ENCODE results near the gene CRTC1.
A peak's percentile ranks its signal among the peaks of the same experiment; 100 is the strongest.
"Not testable (repeated sequence)": the region's sequence is repeated elsewhere in the genome, so short reads cannot be mapped to it uniquely, and the experiment has no call there.

Gene CRTC1

DNA sequence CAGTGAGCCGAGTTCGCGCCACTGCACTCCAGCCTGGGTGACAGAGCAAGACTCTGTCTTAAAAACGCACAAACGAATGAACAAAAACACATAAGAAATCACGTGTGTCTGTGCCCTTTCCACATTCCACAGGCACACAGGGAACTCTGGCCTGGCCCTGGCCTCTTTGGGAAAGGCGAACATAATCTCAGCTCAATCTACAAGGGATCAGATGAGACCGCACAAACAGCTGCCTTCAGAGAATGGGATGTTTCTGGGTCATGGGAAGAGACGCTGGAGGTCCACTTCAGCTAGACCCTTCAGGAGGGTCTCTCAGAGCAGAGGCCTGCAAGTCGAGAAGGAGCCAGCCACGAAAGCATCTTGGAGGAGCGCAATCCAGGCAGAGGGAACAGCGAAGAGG lies 6.3 kb upstream of the CRTC1 start:
- Mint-ChIP-seq H3K4me1 (no peaks in the 10 kb centered on the region), H3K27me3 (no peaks in the 10 kb centered on the region), H3K36me3 (ENCODE audit: insufficient read depth) (no peaks in the 10 kb centered on the region), H3K9me3 (no peaks in the 10 kb centered on the region), H3K4me3 (no peak overlapping the region), H3K27ac (ENCODE audit: low read depth) (no peak overlapping the region)
- ATAC-seq (replicated peaks; ENCODE audit: extremely low read depth, poor library complexity, severe bottlenecking), result no peak
- no peak for DNase-seq (ENCODE audit: low spot score in 2 of 2)

DNA sequence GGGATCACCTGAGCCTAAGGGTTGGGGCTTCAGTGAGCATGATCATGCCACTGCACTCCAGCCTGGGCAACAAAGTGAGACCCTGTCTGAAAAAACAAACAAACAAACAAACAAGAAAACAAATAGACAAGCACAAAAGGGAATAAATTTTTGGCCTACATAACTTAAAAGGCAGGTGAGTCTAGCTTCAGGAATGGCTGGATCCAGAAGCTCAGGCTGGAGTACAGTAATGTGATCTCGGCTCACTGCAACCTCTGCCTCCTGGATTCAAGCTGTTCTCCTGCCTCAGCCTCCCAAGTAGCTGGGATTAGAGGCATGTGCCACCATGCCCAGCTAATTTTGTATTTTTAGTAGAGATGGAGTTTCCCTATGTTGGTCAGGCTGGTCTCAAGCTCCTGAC lies 3.3 kb upstream of the CRTC1 start:
- H3K9me3 Mint-ChIP-seq; ATAC-seq (replicated peaks; ENCODE audit: extremely low read depth, poor library complexity, severe bottlenecking); H3K4me3 Mint-ChIP-seq; DNase-seq (ENCODE audit: low spot score in 2 of 2); H3K27ac Mint-ChIP-seq (ENCODE audit: low read depth); H3K27me3 Mint-ChIP-seq: not testable (repeated sequence)
- peaks cover 11% of the 10 kb centered on the region for H3K4me1 Mint-ChIP-seq
- peaks cover 11% of the 10 kb centered on the region for H3K36me3 Mint-ChIP-seq (ENCODE audit: insufficient read depth)

DNA sequence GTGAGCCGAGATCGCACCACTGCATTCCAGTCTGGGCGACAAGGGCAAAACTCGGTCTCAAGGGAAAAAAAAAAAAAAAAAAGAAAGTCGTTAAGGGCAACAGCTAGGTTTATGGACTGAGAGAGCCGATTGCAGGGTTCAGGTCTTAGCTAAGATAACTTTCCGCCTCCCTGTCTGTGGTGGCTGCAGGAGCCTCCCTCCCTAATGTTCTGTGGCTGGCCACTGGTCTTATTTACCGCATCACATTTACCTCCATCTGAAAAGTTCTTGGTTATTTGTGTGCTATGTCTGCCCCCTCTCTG lies 722 bp upstream of the CRTC1 start:
- H3K27ac Mint-ChIP-seq (ENCODE audit: low read depth), result peak overlapping the region; percentile 68
- H3K4me3 Mint-ChIP-seq, result peak overlapping the region; percentile 81
- no peaks in the 10 kb centered on the region for H3K9me3 Mint-ChIP-seq
- H3K27me3 Mint-ChIP-seq, result no peaks in the 10 kb centered on the region
- DNase-seq (ENCODE audit: low spot score in 2 of 2) (no peak), ATAC-seq (replicated peaks; ENCODE audit: extremely low read depth, poor library complexity, severe bottlenecking) (no peak)
- peaks cover 19% of the 10 kb centered on the region for H3K4me1 Mint-ChIP-seq
- H3K36me3 Mint-ChIP-seq (ENCODE audit: insufficient read depth), result peaks cover 11% of the 10 kb centered on the region

DNA sequence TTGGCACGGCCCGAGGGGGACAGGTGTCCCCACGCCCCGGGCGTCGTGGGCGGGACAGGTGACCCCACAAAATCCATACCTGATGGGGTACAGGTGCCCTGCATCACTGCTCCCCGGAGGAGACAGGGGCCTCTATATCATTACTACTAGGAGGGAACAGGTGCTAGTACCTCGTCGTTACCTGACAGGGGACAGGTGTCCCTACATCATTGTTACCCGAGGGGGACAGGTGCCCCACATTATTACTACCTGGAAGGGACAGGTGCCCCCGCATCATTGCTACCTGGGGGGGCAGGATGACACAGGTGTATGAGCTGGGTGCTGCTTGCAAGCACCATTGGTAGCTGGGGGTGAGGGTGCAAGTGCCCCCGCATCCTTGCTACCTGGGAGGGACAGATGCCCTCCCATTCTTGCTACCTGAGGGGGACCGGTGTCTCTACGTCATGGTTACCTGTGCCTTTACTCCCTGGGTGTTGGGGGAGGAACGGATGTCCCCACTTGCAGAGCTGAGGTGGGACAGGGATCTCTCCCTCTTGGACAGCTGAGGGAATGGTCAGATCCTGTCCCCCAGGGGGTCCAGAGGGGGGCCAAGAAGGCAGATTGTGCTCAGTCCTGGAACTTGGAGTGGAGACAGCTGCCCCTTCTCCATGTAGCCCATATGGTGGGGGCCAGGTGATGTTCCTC lies 620 bp downstream of the CRTC1 start:
- ATAC-seq (replicated peaks; ENCODE audit: extremely low read depth, poor library complexity, severe bottlenecking), result peak; percentile 44
- H3K9me3 Mint-ChIP-seq, result no peaks in the 10 kb centered on the region
- peaks cover 24% of the 10 kb centered on the region for H3K4me1 Mint-ChIP-seq
- peak overlapping the region; percentile 68 for H3K27ac Mint-ChIP-seq (ENCODE audit: low read depth)
- peaks cover 11% of the 10 kb centered on the region for H3K36me3 Mint-ChIP-seq (ENCODE audit: insufficient read depth)
- no peaks in the 10 kb centered on the region for H3K27me3 Mint-ChIP-seq
- peak overlapping the region; percentile 81 for H3K4me3 Mint-ChIP-seq
- no peak for DNase-seq (ENCODE audit: low spot score in 2 of 2)

DNA sequence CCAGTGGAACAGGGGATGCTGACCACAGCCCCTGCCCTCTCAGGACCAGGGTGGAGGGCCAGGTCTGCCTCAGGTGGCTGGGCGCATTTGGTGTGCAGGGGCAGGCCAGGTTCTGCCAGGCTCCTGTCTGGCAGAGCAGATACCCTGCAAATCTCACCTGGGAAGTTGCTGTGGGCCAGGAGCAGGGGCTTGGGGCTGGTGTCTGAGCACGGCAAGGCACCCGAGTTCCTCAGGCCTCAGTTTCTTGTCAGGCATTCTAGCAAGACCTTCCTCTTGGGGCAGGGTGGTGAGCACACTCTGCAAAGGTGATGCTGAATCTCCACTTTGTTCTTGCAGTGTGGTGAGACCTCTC lies 1.1 kb downstream of the CRTC1 start:
- no peaks in the 10 kb centered on the region for H3K9me3 Mint-ChIP-seq
- peak overlapping the region; percentile 81 for H3K4me3 Mint-ChIP-seq
- ATAC-seq (replicated peaks; ENCODE audit: extremely low read depth, poor library complexity, severe bottlenecking) (no peak), DNase-seq (ENCODE audit: low spot score in 2 of 2) (no peak)
- no peaks in the 10 kb centered on the region for H3K27me3 Mint-ChIP-seq
- no peak overlapping the region for H3K27ac Mint-ChIP-seq (ENCODE audit: low read depth)
- peaks cover 11% of the 10 kb centered on the region for H3K36me3 Mint-ChIP-seq (ENCODE audit: insufficient read depth)
- peaks cover 26% of the 10 kb centered on the region for H3K4me1 Mint-ChIP-seq

DNA sequence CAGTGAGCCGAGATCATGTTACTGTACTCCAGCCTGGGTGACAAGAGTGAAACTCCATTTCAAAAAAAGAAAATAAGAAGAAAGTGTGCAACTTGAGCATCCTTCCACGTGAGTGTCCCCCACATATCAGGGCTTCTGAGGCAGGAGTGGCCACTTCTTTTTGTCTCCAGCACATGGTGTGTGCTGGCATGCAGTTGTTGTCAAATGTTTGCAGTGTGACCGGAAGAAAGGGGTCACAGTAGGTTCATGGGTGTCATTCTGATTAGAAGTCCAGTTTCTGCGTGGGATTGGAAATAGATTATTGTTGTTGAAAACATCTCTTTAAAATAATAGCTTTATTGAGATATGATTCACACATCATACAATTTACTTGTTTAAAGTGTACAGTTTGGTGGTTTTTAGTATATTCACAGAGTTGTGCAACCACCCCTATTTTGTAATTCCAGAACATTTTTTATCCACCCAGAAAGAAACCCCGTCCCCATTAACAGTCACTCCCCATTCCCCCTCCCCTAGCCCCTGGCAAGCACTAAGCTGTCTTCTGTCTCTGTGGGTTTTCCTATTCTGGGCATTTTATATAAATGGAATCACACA lies 2.2 kb downstream of the CRTC1 start:
- ATAC-seq (replicated peaks; ENCODE audit: extremely low read depth, poor library complexity, severe bottlenecking) (no peak), DNase-seq (ENCODE audit: low spot score in 2 of 2) (no peak)
- H3K27me3 Mint-ChIP-seq, result no peaks in the 10 kb centered on the region
- H3K36me3 Mint-ChIP-seq (ENCODE audit: insufficient read depth), result peaks cover 11% of the 10 kb centered on the region
- no peaks in the 10 kb centered on the region for H3K9me3 Mint-ChIP-seq
- H3K27ac Mint-ChIP-seq (ENCODE audit: low read depth), result no peak overlapping the region
- no peak overlapping the region for H3K4me3 Mint-ChIP-seq
- H3K4me1 Mint-ChIP-seq, result peaks cover 30% of the 10 kb centered on the region

DNA sequence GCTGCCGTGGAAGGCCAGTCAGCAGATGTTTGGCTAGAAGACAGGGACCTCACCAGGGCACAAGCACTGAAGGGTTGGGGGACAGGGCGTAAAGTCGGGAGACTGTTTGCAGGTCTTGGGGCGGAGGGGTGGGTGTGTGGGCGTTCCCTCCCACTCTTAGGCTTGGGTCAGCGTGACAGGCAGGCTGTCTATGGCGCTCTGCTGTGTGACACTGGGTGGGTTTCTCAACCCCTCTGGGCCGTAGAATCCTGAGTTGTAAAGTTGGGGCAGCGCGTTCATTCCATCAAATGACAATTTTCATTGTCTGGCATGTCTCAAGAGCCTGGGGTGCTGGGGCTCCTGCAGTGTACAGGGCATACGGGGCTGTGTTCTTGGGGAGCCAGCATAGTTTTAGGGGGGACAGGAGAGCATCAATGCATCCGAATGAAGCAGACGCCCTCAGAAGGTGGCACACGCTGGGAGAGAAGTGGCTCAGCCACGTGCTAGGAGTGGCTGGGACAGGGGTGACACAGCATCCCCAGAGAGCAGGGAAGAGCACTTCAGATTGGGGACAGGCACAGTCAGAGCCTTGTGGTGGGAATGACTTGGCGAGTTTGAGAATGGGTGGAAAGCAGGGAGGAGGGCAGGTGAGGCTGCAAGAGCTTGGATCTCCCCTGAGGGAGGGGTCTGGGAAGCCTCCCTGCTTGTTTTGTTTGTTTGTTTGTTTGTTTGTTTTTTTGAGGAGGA lies 4.4 kb downstream of the CRTC1 start:
- ATAC-seq (replicated peaks; ENCODE audit: extremely low read depth, poor library complexity, severe bottlenecking) (no peak), DNase-seq (ENCODE audit: low spot score in 2 of 2) (no peak)
- H3K4me3 Mint-ChIP-seq, result no peak overlapping the region
- H3K4me1 Mint-ChIP-seq, result peaks cover 26% of the 10 kb centered on the region
- peaks cover 8% of the 10 kb centered on the region for H3K36me3 Mint-ChIP-seq (ENCODE audit: insufficient read depth)
- H3K27ac Mint-ChIP-seq (ENCODE audit: low read depth), result no peak overlapping the region
- H3K27me3 Mint-ChIP-seq, result no peaks in the 10 kb centered on the region
- H3K9me3 Mint-ChIP-seq, result no peaks in the 10 kb centered on the region

DNA sequence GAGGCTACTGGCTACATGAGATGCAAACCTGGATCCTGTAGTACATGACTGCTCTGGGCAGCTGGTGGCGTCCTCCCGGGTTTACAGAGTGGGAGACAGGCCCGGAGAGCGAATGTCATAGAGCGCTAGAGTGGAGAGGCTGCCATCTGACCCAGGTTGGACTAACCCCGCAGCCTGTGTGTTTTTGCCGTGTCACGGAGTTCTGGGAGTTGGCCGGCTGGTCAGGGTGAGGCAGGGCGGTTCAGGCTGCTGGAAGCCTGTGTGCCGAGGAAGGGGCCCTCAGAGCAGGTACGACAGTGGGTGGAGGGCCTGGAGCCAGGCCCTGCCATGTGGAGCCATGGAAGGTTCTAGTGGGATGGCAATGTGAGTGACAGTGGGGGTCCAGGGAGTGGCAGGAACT lies 12.5 kb downstream of the CRTC1 start:
- peaks cover 10% of the 10 kb centered on the region for H3K36me3 Mint-ChIP-seq (ENCODE audit: insufficient read depth)
- H3K4me1 Mint-ChIP-seq, result peaks cover 28% of the 10 kb centered on the region
- no peak for ATAC-seq (replicated peaks; ENCODE audit: extremely low read depth, poor library complexity, severe bottlenecking)
- no peak overlapping the region for H3K4me3 Mint-ChIP-seq
- no peaks in the 10 kb centered on the region for H3K27me3 Mint-ChIP-seq
- no peaks in the 10 kb centered on the region for H3K9me3 Mint-ChIP-seq
- DNase-seq (ENCODE audit: low spot score in 2 of 2), result no peak
- H3K27ac Mint-ChIP-seq (ENCODE audit: low read depth), result peak overlapping the region; percentile 83

DNA sequence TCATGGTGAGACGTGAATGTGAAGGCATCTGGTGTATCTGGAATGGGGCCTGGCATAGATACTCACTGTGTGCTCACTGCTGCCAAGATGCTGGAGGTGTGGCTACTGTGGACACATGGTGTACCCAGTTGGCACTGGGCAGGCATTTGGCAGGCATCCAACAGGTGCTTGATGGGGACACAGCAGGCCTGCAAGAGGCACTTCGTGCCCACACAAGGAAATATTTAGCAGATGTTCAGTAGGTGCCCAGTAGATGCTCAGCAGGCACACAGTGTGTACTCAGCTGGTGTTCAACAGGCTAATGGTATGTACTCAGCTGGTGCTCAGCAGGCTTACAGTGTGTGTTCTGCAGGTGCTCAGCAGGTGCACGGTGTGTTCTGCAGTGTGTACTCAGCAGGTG lies 14.2 kb downstream of the CRTC1 start:
- Mint-ChIP-seq H3K36me3 (ENCODE audit: insufficient read depth) (peaks cover 10% of the 10 kb centered on the region), H3K9me3 (no peaks in the 10 kb centered on the region), H3K4me1 (peaks cover 33% of the 10 kb centered on the region), H3K27me3 (no peaks in the 10 kb centered on the region), H3K4me3 (no peak overlapping the region), H3K27ac (ENCODE audit: low read depth) (no peak overlapping the region)
- DNase-seq (ENCODE audit: low spot score in 2 of 2) (no peak), ATAC-seq (replicated peaks; ENCODE audit: extremely low read depth, poor library complexity, severe bottlenecking) (no peak)

DNA sequence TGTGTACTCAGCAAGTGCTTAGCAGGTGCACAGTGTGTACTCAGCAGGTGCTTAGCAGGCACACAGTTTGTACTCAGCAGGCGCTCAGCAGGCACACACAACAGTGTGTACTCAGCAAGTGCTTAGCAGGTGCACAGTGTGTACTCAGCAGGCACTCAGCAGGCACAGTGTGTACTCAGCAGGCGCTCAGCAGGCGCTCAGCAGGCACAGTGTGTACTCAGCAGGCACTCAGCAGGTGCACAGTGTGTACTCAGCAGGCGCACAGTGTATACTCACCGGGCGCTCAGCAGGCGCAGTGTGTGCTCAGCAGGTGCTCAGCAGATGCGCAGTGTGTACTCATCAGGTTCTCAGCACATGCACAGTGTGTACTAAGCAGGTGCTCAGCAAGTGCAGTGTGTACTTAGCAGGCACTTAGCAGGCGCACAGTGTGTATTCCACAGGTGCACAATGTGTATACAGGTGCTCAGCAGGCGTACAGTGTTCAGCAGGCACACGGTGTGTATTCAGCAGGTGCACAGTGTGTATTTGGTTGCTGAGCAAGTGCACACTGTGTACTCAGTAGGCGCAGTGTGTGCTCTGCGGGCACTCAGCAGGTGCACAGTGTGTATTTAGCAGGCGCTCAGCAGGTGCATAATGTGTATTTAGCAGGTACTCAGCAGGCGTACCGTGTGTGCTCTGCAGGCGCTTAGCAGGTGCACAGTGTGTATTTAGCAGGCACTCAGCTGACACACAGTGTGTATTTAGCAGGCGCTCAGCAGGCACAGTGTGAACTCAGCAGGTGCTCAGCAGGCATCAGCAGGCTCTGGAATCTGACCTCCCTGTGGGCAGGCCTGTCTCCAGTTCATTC lies 15.1 kb downstream of the CRTC1 start:
- DNase-seq (ENCODE audit: low spot score in 2 of 2) (no peak), ATAC-seq (replicated peaks; ENCODE audit: extremely low read depth, poor library complexity, severe bottlenecking) (no peak)
- peaks cover 10% of the 10 kb centered on the region for H3K36me3 Mint-ChIP-seq (ENCODE audit: insufficient read depth)
- H3K9me3 Mint-ChIP-seq, result no peaks in the 10 kb centered on the region
- H3K4me3 Mint-ChIP-seq, result peak overlapping the region; percentile 83
- H3K4me1 Mint-ChIP-seq, result peaks cover 33% of the 10 kb centered on the region
- peak overlapping the region; percentile 64 for H3K27ac Mint-ChIP-seq (ENCODE audit: low read depth)
- no peaks in the 10 kb centered on the region for H3K27me3 Mint-ChIP-seq

DNA sequence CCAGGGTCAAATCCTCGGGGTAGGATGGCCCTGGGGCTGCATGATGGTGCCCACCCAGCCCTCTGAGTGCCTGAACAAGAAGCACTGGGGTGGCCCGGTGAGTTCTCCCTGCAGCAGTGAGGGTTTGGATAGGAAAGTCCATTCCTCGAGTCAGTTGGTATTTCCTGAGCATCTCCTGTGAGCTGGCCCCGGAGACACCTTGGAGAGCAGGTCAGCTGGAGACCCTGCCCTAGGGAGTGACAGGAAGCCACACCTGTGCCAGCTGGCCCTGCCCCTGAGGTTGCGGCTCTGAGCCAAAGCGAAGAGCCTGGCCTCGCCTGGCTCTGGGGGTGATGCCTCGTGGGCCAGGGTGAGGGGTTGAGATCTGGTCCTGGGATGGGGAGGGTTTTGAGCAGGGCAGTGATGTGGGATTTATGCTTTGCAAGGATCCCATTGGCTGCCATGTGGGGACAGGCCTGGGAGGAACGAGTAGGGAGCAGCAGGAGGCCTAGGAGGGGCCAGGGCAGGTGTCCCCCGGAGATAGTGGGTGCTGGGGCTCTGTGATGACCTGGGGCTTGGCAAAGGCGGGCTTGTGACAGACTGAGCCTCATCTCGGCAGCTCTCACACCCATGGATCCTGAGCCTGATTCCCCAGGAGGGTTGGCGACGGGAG lies 16.0 kb downstream of the CRTC1 start:
- H3K4me1 Mint-ChIP-seq, result peaks cover 33% of the 10 kb centered on the region
- peaks cover 10% of the 10 kb centered on the region for H3K36me3 Mint-ChIP-seq (ENCODE audit: insufficient read depth)
- no peaks in the 10 kb centered on the region for H3K9me3 Mint-ChIP-seq
- H3K4me3 Mint-ChIP-seq, result peak overlapping the region; percentile 83
- peak overlapping the region; percentile 64 for H3K27ac Mint-ChIP-seq (ENCODE audit: low read depth)
- DNase-seq (ENCODE audit: low spot score in 2 of 2) (no peak), ATAC-seq (replicated peaks; ENCODE audit: extremely low read depth, poor library complexity, severe bottlenecking) (no peak)
- no peaks in the 10 kb centered on the region for H3K27me3 Mint-ChIP-seq

DNA sequence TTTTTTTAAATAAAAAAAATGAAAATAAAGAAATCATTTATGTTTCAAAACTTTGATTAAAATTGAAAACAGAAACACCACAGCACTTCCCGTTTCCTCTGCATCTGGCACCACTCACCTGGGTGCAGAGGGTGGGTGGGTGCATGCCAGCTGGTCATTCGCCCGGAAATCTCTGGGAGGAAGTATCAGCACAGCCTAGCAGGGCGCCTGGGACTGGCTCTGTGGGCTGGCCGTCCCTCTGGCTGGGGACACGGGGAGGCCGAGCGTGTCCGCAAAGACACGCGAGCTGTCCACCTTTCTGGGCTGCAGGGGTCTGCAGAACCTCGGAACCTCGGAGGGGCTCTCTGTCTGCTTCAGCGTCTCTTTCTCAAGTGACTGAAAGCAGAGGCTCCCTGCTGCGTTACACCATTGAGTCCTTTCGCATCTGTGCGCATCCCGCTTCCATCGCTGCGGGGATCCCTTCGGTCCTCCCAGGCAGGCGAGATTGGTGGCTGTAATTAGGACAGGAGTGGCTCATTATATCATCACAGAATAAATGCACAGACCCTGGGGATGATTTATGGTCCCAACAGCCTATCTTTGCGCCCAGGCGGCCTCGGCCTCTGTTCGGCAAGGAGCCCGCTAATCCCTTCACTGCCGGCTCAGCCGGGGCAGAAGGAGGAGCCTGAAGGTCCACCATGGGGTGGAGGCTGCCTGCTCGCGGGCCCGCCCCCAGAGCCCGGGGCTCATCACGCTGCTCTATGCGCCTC lies 17.2 kb downstream of the CRTC1 start:
- no peaks in the 10 kb centered on the region for H3K9me3 Mint-ChIP-seq
- peak overlapping the region; percentile 83 for H3K4me3 Mint-ChIP-seq
- H3K4me1 Mint-ChIP-seq, result peaks cover 32% of the 10 kb centered on the region
- ATAC-seq (replicated peaks; ENCODE audit: extremely low read depth, poor library complexity, severe bottlenecking), result peak; percentile 98
- peaks cover 10% of the 10 kb centered on the region for H3K36me3 Mint-ChIP-seq (ENCODE audit: insufficient read depth)
- no peaks in the 10 kb centered on the region for H3K27me3 Mint-ChIP-seq
- peak overlapping the region; percentile 74 for H3K27ac Mint-ChIP-seq (ENCODE audit: low read depth)
- DNase-seq (ENCODE audit: low spot score in 2 of 2), result peak; percentile 54 to 58
